Stimulated activated CD4-positive, alpha-beta T cell treated with anti-CD3 and anti-CD28 coated beads, Interleukin-2, amount 100 ng/mL, for 48 hours (primary cell): ENCODE data around the gene OR12D3.
"Not testable (repeated sequence)": the region's sequence is repeated elsewhere in the genome, so short reads cannot be mapped to it uniquely, and the experiment has no call there.

Experiments used
- DNase-seq, 2 donors: peaks; one replicate each; pipeline ENCODE4 v3.0.0-alpha.2; 2020

OR12D3 gene

GRCh38 chr6:29375191-29375590, at the start of gene OR12D3:
OR12D3 (minus strand) TSS chr6:29375291; CDS start chr6:29375287, 4 bp downstream.
- DNase-seq = no peak

GRCh38 chr6:29424575-29424974, 49.5 kb upstream of the OR12D3 start:
- DNase-seq = no peak

DNA sequence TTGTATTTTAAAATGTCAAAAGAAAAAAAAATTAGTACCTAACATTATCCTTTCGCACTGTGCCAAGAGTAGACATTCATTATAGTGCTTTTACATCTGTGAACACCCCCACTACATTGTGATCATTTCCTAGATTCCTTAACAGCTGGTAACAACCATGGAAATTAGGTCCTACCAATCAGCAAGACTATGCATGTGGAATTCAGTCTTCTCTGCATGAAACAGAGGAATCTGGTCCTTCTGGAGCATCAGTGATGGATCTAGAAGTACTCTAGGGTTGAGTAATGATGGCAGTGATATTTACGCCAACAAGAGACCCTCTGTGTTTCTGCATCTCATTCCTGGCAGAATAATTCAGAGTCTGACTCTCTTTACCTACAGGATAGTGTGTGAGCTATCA, 49.1 kb upstream of the OR12D3 start:
- DNase-seq = no peak

- no peak for DNase-seq
These were observed 44.4 kb upstream of the OR12D3 start for GRCh38 chr6:29419516-29419915.

GRCh38 chr6:29414588-29414987, 39.5 kb upstream of the OR12D3 start, which contains the start of gene OR12D1:
OR12D1 (plus strand) TSS chr6:29414928.
- no peak for DNase-seq

DNA sequence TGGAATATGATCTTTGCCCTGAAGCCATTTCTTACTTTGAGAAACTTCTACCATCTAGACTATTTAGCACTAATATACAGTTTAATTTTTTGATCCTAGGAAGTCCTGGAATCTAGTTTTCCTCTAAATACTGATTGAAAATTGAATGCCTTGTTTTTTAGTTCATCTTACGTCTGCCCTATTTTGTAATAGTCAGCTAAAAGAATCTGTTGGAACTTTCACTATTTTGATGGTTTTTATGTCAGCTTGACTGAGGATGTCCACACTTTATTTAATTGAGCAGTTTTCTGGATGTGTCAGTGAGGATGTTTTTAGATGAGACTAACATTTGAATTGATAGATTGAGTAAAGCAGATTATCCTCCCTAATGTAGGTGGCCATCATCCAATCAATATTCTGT, 28.7 kb upstream of the OR12D3 start:
- no peak for DNase-seq

DNA sequence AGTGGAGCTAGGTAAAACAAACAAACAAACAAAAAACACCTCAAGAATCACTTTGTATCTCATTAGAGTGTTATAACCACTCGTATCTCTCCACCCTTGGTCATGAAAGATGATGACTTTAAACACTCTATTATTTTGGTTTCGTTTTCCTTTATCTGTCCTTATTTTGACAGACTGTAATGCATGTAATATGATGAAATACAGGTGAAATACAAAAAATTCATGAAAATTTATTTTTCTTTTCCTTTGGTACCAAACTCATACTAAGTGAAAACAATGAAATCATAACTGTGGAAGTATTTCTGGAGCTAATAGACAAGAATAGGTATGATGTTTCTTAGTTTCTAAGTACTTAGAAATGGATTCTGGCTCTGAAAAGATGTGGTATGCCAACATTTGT, 24.4 kb upstream of the OR12D3 start:
- DNase-seq = no peak

DNA sequence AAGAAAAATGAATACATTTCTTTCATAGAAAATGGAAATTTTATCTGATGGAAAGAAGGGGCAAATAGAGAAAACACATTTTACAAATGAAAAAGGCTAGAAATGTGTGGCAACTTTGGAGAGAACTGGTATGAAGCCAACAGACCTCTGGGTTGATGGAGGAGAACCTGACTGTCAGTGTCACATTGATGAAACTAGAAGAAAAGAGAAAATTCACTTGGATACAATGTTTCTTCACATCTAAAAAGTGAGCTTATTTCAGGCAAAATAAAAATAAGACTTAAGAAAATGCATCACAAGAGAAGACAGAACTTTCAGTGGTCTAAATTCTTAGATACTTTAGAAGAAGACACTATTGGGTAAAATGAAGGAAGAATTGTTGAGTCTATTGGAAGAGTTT, 20.2 kb upstream of the OR12D3 start, which contains the start of gene OR12D2:
OR12D2 (plus strand) TSS at position 301 of the 400 bp plus-strand sequence. CDS start 1,069 bp downstream, outside the sequence.
- no peak for DNase-seq

- DNase-seq = no peak
These were observed 13.4 kb upstream of the OR12D3 start for GRCh38 chr6:29388533-29388932.

DNA sequence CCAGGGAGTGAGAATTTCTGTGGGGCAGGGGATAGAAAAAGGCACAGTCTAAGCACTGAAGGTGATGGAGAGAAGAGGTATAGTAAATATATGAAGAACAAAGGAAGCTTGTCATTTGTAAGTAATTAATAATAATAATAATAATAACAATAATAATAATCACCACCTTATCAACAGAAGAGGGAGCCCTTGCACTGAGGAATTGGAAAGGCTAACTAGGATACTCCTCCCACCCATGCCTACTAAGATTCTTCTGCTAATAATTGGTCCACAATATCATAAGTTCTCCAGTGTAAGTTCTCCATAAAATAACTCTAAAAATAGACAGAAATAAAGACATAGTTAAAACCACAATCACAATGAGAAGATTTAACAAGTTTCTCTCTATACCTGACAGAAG, 912 bp upstream of the OR12D3 start:
- no peak for DNase-seq

DNA sequence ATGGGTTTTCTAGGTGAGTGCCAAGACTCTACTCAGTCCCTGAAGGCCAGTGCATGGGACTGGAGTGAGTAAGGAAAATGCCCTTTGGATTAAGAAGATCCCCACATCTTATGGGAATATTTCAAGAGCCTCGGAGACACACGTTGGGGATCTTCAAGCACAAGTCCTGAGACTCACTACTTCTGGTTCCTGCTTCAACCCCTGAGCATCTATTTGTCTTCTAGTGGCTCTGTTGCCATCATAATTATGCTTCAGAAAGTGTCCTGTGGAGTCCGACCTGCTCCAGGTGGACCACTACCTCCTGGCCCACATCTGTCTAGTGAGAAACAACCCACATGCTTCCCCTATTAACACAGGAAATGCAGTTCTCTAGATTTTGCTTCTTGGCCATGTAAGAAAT, 6.3 kb downstream of the OR12D3 start, which contains the start of gene OR5V1:
OR5V1 (minus strand) TSS at position 101 of the 400 bp plus-strand sequence. CDS start 12,670 bp downstream, outside the sequence.
- no peak for DNase-seq

DNA sequence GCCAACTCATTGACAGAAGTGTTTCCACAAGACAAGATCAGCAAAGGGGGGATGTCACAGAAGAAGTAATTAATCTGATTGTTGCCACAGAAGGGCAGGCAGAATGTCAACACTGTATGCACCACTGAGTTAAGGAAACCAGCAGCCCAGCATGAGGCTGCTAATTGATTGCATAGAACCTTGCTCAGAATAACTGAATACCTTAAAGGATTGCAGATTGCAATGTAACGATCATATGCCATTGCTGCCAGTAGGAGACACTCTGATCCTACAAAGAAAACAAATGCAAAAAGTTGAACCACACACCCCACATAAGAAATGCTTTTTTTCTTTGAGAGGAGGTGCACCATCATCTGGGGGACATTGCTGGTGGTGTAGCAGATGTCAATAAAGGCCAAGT, 19.5 kb downstream of the OR12D3 start:
- DNase-seq = no peak

GRCh38 chr6:29354980-29355379, 20.1 kb downstream of the OR12D3 start:
- no peak for DNase-seq

- not testable (repeated sequence) for DNase-seq
These were observed 25.7 kb downstream of the OR12D3 start for GRCh38 chr6:29349348-29349747.

DNA sequence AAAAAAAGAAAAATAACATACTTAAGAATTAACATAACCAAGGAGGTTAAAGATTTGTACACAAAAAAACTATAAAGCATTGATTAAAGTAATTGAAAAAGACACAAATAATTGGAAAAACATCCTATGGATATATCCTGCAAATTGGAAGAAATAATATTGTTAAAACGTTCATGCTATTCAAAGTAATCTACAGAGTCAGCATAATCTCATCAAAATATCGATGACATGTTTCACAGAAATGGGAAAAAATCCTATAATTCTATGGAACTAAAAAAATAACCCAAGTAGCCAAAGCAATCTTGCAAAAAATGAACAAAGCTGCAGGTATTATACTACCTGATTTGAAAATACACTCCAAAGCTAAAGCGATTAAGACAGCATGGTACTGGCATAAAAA, 29.7 kb downstream of the OR12D3 start:
- no peak for DNase-seq

- DNase-seq = no peak
These were observed 38.8 kb downstream of the OR12D3 start for GRCh38 chr6:29336269-29336668.

- no peak for DNase-seq
These were observed 42.4 kb downstream of the OR12D3 start for GRCh38 chr6:29332676-29333075.

DNA sequence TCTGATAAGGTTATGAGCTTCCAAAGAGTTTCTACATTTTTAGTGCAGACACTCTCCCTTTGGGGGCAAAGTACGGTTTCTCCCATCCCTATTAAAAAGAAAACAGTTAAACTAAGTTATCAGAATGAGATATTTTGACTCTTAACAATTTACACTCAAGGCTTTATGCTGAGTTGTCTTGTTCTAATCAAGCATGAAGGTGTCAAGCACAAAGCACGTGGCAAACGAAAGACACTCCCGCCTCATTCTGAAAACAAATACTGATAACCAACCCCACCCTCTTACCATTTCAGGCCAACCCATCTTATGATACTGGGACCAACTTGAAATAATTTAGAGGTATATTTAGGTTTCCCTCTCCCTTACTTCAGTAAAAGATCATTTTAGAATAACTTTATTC, 49.3 kb downstream of the OR12D3 start:
- no peak for DNase-seq
